Urinary bladder (tissue), 4 donors: Measurements from ENCODE around the gene CCNL1. TPM values are rescaled to one million over a fixed set of nuclear protein-coding genes. Genes with fewer than 3 reads are reported as not detected.

ENCODE experiments used
- DNase-seq: peaks from one replicate; pipeline ENCODE4 v3.0.0-alpha.2; 2015; ENCODE audit errors: extremely low spot score
- H3K27ac ChIP-seq: one replicate; pipeline ENCODE4 v1.5.1; 2013; ENCODE audit warnings: low read depth, mild to moderate bottlenecking, moderate library complexity
- H3K36me3 ChIP-seq: one replicate; pipeline ENCODE4 v1.6.1; 2013; ENCODE audit warnings: mild to moderate bottlenecking, moderate library complexity; ENCODE audit not compliant: insufficient read depth
- H3K4me1 ChIP-seq: one replicate; pipeline ENCODE4 v1.6.1; 2013; ENCODE audit warnings: mild to moderate bottlenecking, moderate library complexity; ENCODE audit not compliant: insufficient read depth
- H3K4me3 ChIP-seq: one replicate; pipeline ENCODE4 v1.5.1; 2013; ENCODE audit warnings: low read depth, low read length
- WGBS: extraction: QIAGEN DNeasy Blood & Tissue Kit; methylation state at CpG from one replicate; pipeline ENCODE4 v1.1.7; 2013; 5-methylcytosine and 5-hydroxymethylcytosine counted together
- polyA plus RNA-seq: library from polyadenylated mRNA; stranded (reverse); fragments of 200-250 nt; gene quantifications from one replicate; pipeline ENCODE4 v1.2.3, GENCODE V29; 2013
- total RNA-seq: library from RNA; depleted of rRNA; stranded (reverse); fragments of >200 nt; gene quantifications from one replicate; pipeline ENCODE4 v1.2.3, GENCODE V29; 2014
- donor health status: healthy with polysubstance abuse.
- donor health status: healthy.

Gene CCNL1
- total and polyA plus RNA-seq, 2 donors: 68.1 to 214 TPM

- Histone ChIP-seq H3K4me1 (no peaks in the 10 kb centered on the region), H3K4me3 (no peak overlapping the region), H3K36me3 (no peaks in the 10 kb centered on the region), H3K27ac (no peak overlapping the region)
- WGBS: 88% methylated on average over 4 of the region's 4 CpGs
- no peak for DNase-seq
These were observed 41.9 kb downstream of the CCNL1 start for GRCh38 chr3:157117875-157118654.

- H3K27ac ChIP-seq: no peak overlapping the region
- H3K4me1 ChIP-seq: no peaks in the 10 kb centered on the region
- H3K36me3 ChIP-seq: no peaks in the 10 kb centered on the region
- no peak overlapping the region for H3K4me3 ChIP-seq
- 71% methylated on average over 3 of the region's 3 CpGs for WGBS
- DNase-seq: no peak
These were observed 42.7 kb downstream of the CCNL1 start for GRCh38 chr3:157117206-157117605.

GRCh38 chr3:157116017-157116416, 43.9 kb downstream of the CCNL1 start:
- 85% methylated on average over 4 of the region's 4 CpGs for WGBS
- Histone ChIP-seq H3K27ac (no peak overlapping the region), H3K36me3 (no peaks in the 10 kb centered on the region), H3K4me3 (no peak overlapping the region), H3K4me1 (no peaks in the 10 kb centered on the region)
- DNase-seq: no peak

- DNase-seq: no peak
- H3K4me1 ChIP-seq: no peaks in the 10 kb centered on the region
- H3K4me3 ChIP-seq: no peak overlapping the region
- H3K27ac ChIP-seq: no peak overlapping the region
- WGBS: 46% methylated on average over 10 of the region's 10 CpGs
- no peaks in the 10 kb centered on the region for H3K36me3 ChIP-seq
These were observed 44.6 kb downstream of the CCNL1 start for GRCh38 chr3:157115069-157116006.

DNA sequence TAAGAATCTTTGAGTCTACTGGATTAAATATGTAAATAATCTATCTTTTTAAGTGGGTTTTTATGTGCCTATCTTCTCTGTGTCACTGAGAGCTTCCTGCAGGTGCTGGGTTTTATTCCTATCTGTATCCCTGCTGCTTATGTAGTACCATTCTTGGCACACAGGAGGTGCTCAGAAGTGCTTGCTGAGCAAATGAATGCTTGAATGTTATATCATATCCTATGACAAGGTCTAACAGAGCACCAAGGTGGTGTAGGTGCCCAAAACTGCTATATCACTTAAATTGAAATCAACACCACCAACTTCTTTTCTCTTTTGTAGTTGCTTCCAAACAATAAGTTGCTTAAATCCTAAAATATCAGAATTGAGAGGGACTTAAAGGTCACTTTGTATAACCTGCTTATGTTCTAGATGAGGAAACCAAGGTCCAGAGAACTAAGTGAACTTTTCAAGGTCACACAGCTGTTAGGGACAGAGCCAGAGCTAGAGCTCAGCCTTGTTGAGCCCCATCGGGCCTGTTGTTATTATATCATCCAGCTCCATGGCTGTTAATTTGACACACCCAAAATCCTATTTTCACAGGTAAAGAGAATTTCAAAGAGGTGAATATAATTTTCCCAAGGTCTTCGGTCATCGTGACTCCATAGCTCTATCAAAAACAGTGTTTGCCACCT, 46.0 kb downstream of the CCNL1 start:
- H3K27ac ChIP-seq: no peak overlapping the region
- no peak for DNase-seq
- no peaks in the 10 kb centered on the region for H3K4me1 ChIP-seq
- no peak overlapping the region for H3K4me3 ChIP-seq
- 93% methylated on average over 3 of the region's 3 CpGs for WGBS
- no peaks in the 10 kb centered on the region for H3K36me3 ChIP-seq

GRCh38 chr3:157112536-157112935, 47.4 kb downstream of the CCNL1 start:
- H3K27ac ChIP-seq: no peak overlapping the region
- no peaks in the 10 kb centered on the region for H3K4me1 ChIP-seq
- H3K4me3 ChIP-seq: no peak overlapping the region
- WGBS: 84% methylated on average over 4 of the region's 4 CpGs
- DNase-seq: no peak
- H3K36me3 ChIP-seq: no peaks in the 10 kb centered on the region

DNA sequence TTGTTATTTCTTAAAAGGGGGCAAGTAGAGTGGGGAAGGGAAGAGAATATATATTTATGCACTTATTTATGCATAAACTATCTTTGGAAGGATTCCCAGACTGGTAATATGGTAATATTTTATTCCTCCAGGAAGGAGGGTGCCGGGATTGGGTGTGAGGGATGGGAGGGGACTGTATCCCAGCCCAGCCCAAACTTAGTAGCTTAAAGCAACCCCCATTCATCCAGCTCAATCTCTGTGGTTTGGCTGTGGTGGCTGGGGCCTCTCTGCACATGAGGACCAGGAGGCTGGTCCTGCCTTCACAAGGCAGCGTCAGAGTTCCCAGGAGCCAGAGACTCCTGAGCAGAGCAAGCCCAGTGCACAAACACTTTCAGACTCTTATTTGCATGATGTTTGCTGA, 48.4 kb downstream of the CCNL1 start:
- DNase-seq: no peak
- H3K4me1 ChIP-seq: no peaks in the 10 kb centered on the region
- no peaks in the 10 kb centered on the region for H3K36me3 ChIP-seq
- 57% methylated on average over 2 of the region's 2 CpGs for WGBS
- no peak overlapping the region for H3K27ac ChIP-seq
- no peak overlapping the region for H3K4me3 ChIP-seq

- no peak overlapping the region for H3K27ac ChIP-seq
- H3K4me1 ChIP-seq: no peaks in the 10 kb centered on the region
- H3K4me3 ChIP-seq: no peak overlapping the region
- no peak for DNase-seq
- 37% methylated on average over 6 of the region's 6 CpGs for WGBS
- H3K36me3 ChIP-seq: no peaks in the 10 kb centered on the region
These were observed 49.1 kb downstream of the CCNL1 start for GRCh38 chr3:157110761-157111278.

GRCh38 chr3:157109267-157110141, 50.4 kb downstream of the CCNL1 start:
- Histone ChIP-seq H3K4me3 (no peak overlapping the region), H3K4me1 (no peaks in the 10 kb centered on the region), H3K36me3 (no peaks in the 10 kb centered on the region), H3K27ac (no peak overlapping the region)
- 63% methylated on average over 7 of the region's 7 CpGs for WGBS
- DNase-seq: no peak

- H3K4me1 ChIP-seq: peaks cover 3% of the 10 kb centered on the region
- no peak for DNase-seq
- WGBS: 35% methylated on average over 5 of the region's 5 CpGs
- H3K27ac ChIP-seq: no peak overlapping the region
- no peak overlapping the region for H3K4me3 ChIP-seq
- H3K36me3 ChIP-seq: no peaks in the 10 kb centered on the region
These were observed 52.3 kb downstream of the CCNL1 start for GRCh38 chr3:157107644-157108133.

DNA sequence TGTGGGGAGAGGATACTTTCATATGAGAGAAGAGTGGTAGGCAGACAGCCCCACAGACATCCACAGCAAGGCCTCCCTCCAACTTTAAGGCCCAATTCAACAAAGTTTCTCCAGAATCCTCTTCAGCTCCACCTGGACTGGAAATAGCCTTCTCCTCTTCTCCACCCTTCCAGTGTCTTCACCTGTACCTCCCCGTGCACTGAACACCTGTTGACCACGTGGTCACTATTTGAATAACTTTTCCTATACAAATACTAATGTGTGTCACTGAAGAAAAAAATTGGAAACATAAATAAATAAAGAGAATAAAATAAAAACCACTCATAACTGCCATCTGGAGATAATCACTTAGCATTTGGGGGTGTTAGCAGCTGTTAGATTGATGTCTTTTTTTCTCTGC, 52.9 kb downstream of the CCNL1 start:
- H3K4me3 ChIP-seq: no peak overlapping the region
- no peak for DNase-seq
- no peak overlapping the region for H3K27ac ChIP-seq
- 59% methylated on average over 2 of the region's 2 CpGs for WGBS
- no peaks in the 10 kb centered on the region for H3K36me3 ChIP-seq
- H3K4me1 ChIP-seq: peaks cover 3% of the 10 kb centered on the region

DNA sequence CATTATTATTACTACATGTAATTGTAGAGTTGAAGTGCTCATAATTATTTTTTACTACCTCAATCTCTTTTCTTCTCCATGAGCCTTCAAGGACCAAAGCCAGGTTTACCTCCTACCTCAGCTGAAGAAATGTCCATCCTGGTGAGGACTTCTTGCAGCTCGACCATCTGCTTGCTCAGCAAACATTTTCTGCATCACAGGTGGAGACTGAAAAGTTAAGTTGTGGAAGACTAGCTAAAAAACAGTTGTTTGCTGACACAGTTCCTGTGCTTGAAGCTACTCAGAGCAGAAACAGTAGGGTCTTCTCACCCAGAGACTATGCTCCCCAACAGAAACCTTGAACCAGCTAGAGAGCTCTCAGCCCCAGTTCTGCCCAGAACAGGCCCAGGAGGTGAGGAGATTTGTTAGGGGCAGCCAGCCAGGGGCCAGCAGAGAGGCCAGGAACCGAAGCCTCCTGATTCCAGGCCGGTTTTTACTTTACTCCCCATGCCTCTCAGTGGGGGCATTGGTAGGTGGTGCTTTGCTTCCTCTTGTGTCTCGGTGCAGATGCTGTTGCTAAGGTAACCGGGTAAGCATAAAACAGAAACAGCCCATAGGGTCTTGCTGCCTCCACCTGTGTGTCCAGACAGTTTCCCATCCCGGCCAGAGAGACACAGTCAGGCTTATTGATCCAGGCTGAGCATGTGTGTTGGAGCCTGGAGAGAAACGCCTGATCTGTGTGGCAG, 54.9 kb downstream of the CCNL1 start:
- DNase-seq: no peak
- Histone ChIP-seq H3K36me3 (no peaks in the 10 kb centered on the region), H3K4me1 (peaks cover 3% of the 10 kb centered on the region), H3K27ac (peak overlapping the region; percentile 82), H3K4me3 (no peak overlapping the region)
- WGBS: 47% methylated on average over 7 of the region's 7 CpGs
